HepG2 (cell line): ENCODE measurements around the gene ERP44. TPM values are rescaled to one million over a fixed set of nuclear protein-coding genes. Genes with fewer than 3 reads are reported as not detected.

Source experiments
- ATAC-seq: fragments of 200-7000 bp; cut with Tn5 transposase; 3 replicates; pipeline ENCODE4 v1.9.1; 2020; ENCODE audit warnings: mild to moderate bottlenecking, moderate library complexity
- BruUV-seq: library from RNA; stranded (reverse); fragments of 400-500 nt; replicated peaks from 2 replicates; lab custom pipeline; 2021; lab: Mats Ljungman, UMichigan
- CTCF ChIA-PET: fragments of 300-600 bp; formaldehyde crosslinking; extraction: SDS; loops from one replicate; lab custom pipeline; 2021; ENCODE audit warnings: low total read pairs, inconsistent platforms, low intra/inter-chr PET ratio; lab: Yijun Ruan, JAX
- POLR2A ChIA-PET: fragments of 350-600 bp; sonication (Branson Sonifier 250); formaldehyde crosslinking; loops from one replicate; lab custom pipeline; 2020; ENCODE audit warnings: antibody characterized with exemption, inconsistent platforms; lab: Yijun Ruan, JAX
- DNase-seq: peaks from one replicate; pipeline ENCODE4 v3.0.0-alpha.2; 2015; ENCODE audit warnings: low spot score
- FAIRE-seq: peaks from 3 replicates; lab custom pipeline; 2011; peaks lifted over from hg19 to GRCh38; lab: Jason Lieb, UNC
- H2AFZ ChIP-seq: one replicate; pipeline ENCODE4 v1.6.1; 2011; ENCODE audit warnings: low read length, inconsistent platforms
- H3K27ac ChIP-seq: fragments of 300-600 bp; 3 replicates; pipeline ENCODE4 v1.8.0; 2011; ENCODE audit warnings: mixed run types, mild to moderate bottlenecking, mixed read lengths, low read length, inconsistent platforms; ENCODE audit not compliant: insufficient read depth; ENCODE audit errors: extremely low read length
- H3K27me3 ChIP-seq, 2 experiments: fragments of 200-600 bp in 1 of 2; 2 replicates in 1 of 2; 3 replicates in 1 of 2; pipeline versions ENCODE4 v1.6.0 to v1.8.0; 2011; ENCODE audit warnings: low read length in 2 of 2, mild to moderate bottlenecking in 2 of 2, moderate library complexity in 2 of 2, inconsistent platforms in 1 of 2; ENCODE audit not compliant: insufficient read depth in 2 of 2, control insufficient read depth in 1 of 2
- H3K36me3 ChIP-seq, 2 experiments: fragments of 200-600 bp in 1 of 2; replicated peaks in 1 of 2; 2 replicates in 1 of 2; 3 replicates in 1 of 2; pipeline versions ENCODE4 v1.5.1 to v1.8.0; 2011; ENCODE audit warnings: low read length in 2 of 2, inconsistent platforms in 1 of 2; ENCODE audit not compliant: insufficient read depth in 2 of 2, control insufficient read depth in 1 of 2
- H3K4me1 ChIP-seq: 2 replicates; pipeline ENCODE4 v1.5.1; 2012; ENCODE audit warnings: low read length, inconsistent platforms; ENCODE audit not compliant: insufficient read depth
- H3K4me2 ChIP-seq: 2 replicates; pipeline ENCODE4 v1.6.0; 2011; ENCODE audit warnings: low read depth, low read length, inconsistent platforms
- H3K4me3 ChIP-seq, 3 experiments: fragments of 200-600 bp in 1 of 3; sonication (generic), shearing (Covaris generic) in 1 of 3; replicated peaks in 1 of 3; 2 replicates each; pipeline ENCODE4 v1.5.1; 2011 to 2016; ENCODE audit warnings: low read length in 3 of 3, inconsistent platforms in 2 of 3, low read depth in 2 of 3, mild to moderate bottlenecking in 2 of 3, control low read depth in 1 of 3, mixed read lengths in 1 of 3; ENCODE audit not compliant: insufficient read depth in 1 of 3
- H3K79me2 ChIP-seq: one replicate; pipeline ENCODE4 v1.6.1; 2011; ENCODE audit warnings: low read length, inconsistent platforms; ENCODE audit not compliant: insufficient read depth
- H3K9ac ChIP-seq: 2 replicates; pipeline ENCODE4 v1.6.0; 2011; ENCODE audit warnings: mild to moderate bottlenecking, low read depth, low read length, inconsistent platforms; ENCODE audit not compliant: insufficient read depth
- H3K9me3 ChIP-seq: 2 replicates; pipeline ENCODE4 v1.5.1; 2012; ENCODE audit warnings: mild to moderate bottlenecking, low read length
- H4K20me1 ChIP-seq: 2 replicates; pipeline ENCODE4 v1.6.0; 2011; ENCODE audit warnings: inconsistent platforms, mild to moderate bottlenecking, low read length, moderate library complexity; ENCODE audit not compliant: insufficient read depth
- AGO1 ChIP-seq: fragments of 200-400 bp; formaldehyde crosslinking; IDR thresholded peaks from 2 replicates; pipeline ENCODE4 v1.6.1; 2017; ENCODE audit warnings: mild to moderate bottlenecking, low read depth, low read length, moderate library complexity; ENCODE audit not compliant: poor library complexity, severe bottlenecking
- HDAC2 ChIP-seq: sonication (generic); formaldehyde crosslinking; IDR thresholded peaks from 2 replicates; pipeline ENCODE4 v1.4.0; 2020; ENCODE audit warnings: missing genetic modification reagents
- RBM22 ChIP-seq: fragments of 200-400 bp; formaldehyde crosslinking; optimal IDR thresholded peaks from 2 replicates; pipeline ENCODE3; 2017; ENCODE audit warnings: mild to moderate bottlenecking, low read length, moderate library complexity
- SALL2 ChIP-seq: sonication (generic); formaldehyde crosslinking; IDR thresholded peaks from 2 replicates; pipeline ENCODE4 v1.8.1; 2023; ENCODE audit warnings: mild to moderate bottlenecking, missing genetic modification reagents, inconsistent platforms
- TBX2 ChIP-seq: sonication (generic); formaldehyde crosslinking; IDR thresholded peaks from 2 replicates; pipeline ENCODE4 v1.5.0; 2020; ENCODE audit warnings: missing genetic modification reagents, mild to moderate bottlenecking, borderline replicate concordance
- YY1 ChIP-seq: IDR thresholded peaks from 2 replicates; pipeline ENCODE4 v1.6.1; 2011; ENCODE audit warnings: low read length, low read depth, moderate library complexity, mild to moderate bottlenecking; ENCODE audit not compliant: insufficient read depth, insufficient replicate concordance
- ZNF143 ChIP-seq: sonication (generic); formaldehyde crosslinking; IDR thresholded peaks from 2 replicates; pipeline ENCODE4 v1.4.0; 2020; ENCODE audit warnings: missing genetic modification reagents
- ZNF598 ChIP-seq: sonication (generic); formaldehyde crosslinking; IDR thresholded peaks from 2 replicates; pipeline ENCODE4 v1.5.1; 2020; ENCODE audit warnings: mild to moderate bottlenecking, missing genetic modification reagents, borderline replicate concordance
- ZNF775 ChIP-seq: sonication (generic); formaldehyde crosslinking; IDR thresholded peaks from 2 replicates; pipeline ENCODE4 v1.4.0; 2020; ENCODE audit warnings: missing genetic modification reagents, mild to moderate bottlenecking, moderate library complexity, borderline replicate concordance
- ZNF788 ChIP-seq: sonication (generic); formaldehyde crosslinking; IDR thresholded peaks from 2 replicates; pipeline ENCODE4 v1.5.0; 2020; ENCODE audit warnings: mild to moderate bottlenecking, missing genetic modification reagents, borderline replicate concordance
- WGBS: methylation state at CpG from one replicate; pipeline ENCODE4 v1.1.6; 2017; ENCODE audit warnings: low lambda C conversion rate; 5-methylcytosine and 5-hydroxymethylcytosine counted together
- in situ Hi-C: cut with HindIII; loops from 2 replicates; pipeline ENCODE4 v1.10.0; 2017; ENCODE audit warnings: low pct_unique_long_range_greater_than_20kb; ENCODE audit not compliant: extremely low pct_ligation_motif_present
- intact Hi-C: fragments of 100-400 bp; cut with micrococcal nuclease; formaldehyde crosslinking; loops from one replicate; pipeline ENCODE4 v1.10.0; 2022; ENCODE audit not compliant: unreplicated experiment
- polyA plus RNA-seq, 8 experiments: library from polyadenylated mRNA; depleted of rRNA in 3 of 8; stranded (reverse) in 7 of 8; unstranded in 1 of 8; fragments of >200 nt; fragmentation: Illumina TruSeq in 4 of 8; extraction: Trizol in 4 of 8; gene quantifications; 2 replicates each; pipeline versions ENCODE4 v1.2.1 to v1.2.3, GENCODE V29; 2011 to 2016; ENCODE audit warnings: low read depth in 4 of 8, missing spikeins in 1 of 8, mixed read lengths in 1 of 8; ENCODE audit not compliant: insufficient read depth in 1 of 8
- total RNA-seq, 5 experiments: library from RNA; depleted of rRNA; stranded (reverse); fragments of >200 nt; fragmentation: Illumina TruSeq; extraction: Trizol; gene quantifications; 2 replicates each; pipeline ENCODE4 v1.2.3, GENCODE V29; 2016; ENCODE audit warnings: low read depth in 1 of 5
- TF ChIP-seq, protein P1 (sequence below): sonication (generic); formaldehyde crosslinking; IDR thresholded peaks from 2 replicates; pipeline ENCODE4 v1.5.1; 2020; ENCODE audit warnings: mild to moderate bottlenecking, missing genetic modification reagents, moderate library complexity
- TF ChIP-seq, protein P2 (sequence below): IDR thresholded peaks from 2 replicates; pipeline ENCODE4 v1.6.1; 2016; ENCODE audit warnings: mild to moderate bottlenecking, missing biosample characterization, missing genetic modification reagents

ERP44 gene
- total and polyA plus RNA-seq, 2 of the 13 experiments (the other 11 are each of a cell fraction or from before 2014, with no cell fraction given) = 8.9 to 13.8 TPM

- CTCF ChIA-PET = no interaction called here
- Histone ChIP-seq H3K4me1 (no peaks in the 10 kb centered on the region), H3K27ac (no peak overlapping the region), H4K20me1 (no peaks in the 10 kb centered on the region), H3K4me2 (no peak overlapping the region), H3K9me3 (no peaks in the 10 kb centered on the region), H3K36me3 (peaks cover 1 to 4% of the 10 kb centered on the region in 2 experiments; a peak in 3 of 5 replicates), H3K4me3 (no peak overlapping the region), H3K27me3 (no peaks in the 10 kb centered on the region), H3K79me2 (peaks cover 7% of the 10 kb centered on the region), H2AFZ (no peak overlapping the region), H3K9ac (no peak overlapping the region)
- POLR2A ChIA-PET = no interaction called here
- intact Hi-C loops (no loop called here), in situ Hi-C loops (loop anchor here (25.0 kb wide), 2 partner anchors 274 to 549 kb away; partner anchors contain the start of gene CAVIN4)
- TF ChIP-seq YY1 = no peak
- no peak for TF ChIP-seq ZNF788 (CRISPR knock-in tag)
- TF ChIP-seq, protein P1, sequence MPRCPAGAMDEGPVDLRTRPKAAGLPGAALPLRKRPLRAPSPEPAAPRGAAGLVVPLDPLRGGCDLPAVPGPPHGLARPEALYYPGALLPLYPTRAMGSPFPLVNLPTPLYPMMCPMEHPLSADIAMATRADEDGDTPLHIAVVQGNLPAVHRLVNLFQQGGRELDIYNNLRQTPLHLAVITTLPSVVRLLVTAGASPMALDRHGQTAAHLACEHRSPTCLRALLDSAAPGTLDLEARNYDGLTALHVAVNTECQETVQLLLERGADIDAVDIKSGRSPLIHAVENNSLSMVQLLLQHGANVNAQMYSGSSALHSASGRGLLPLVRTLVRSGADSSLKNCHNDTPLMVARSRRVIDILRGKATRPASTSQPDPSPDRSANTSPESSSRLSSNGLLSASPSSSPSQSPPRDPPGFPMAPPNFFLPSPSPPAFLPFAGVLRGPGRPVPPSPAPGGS (CRISPR knock-in tag) = no peak
- no peak for TF ChIP-seq ZNF143 (CRISPR knock-in tag)
- no peak for TF ChIP-seq TBX2 (CRISPR knock-in tag)
- no TSS peak for BruUV-seq
- ATAC-seq (no peak), FAIRE-seq (no peak), DNase-seq (no peak)
- 98% methylated on average over 1 of the region's 1 CpG for WGBS
These were observed 60.3 kb downstream of the ERP44 start for GRCh38 chr9:100038472-100038871.

- Histone ChIP-seq H3K4me3 (no peak overlapping the region), H3K27me3 (no peaks in the 10 kb centered on the region), H3K4me1 (no peaks in the 10 kb centered on the region), H3K4me2 (no peak overlapping the region), H3K27ac (no peak overlapping the region), H3K9me3 (no peaks in the 10 kb centered on the region), H3K36me3 (peaks cover 3 to 4% of the 10 kb centered on the region in 2 experiments; a peak in 4 of 5 replicates), H4K20me1 (no peaks in the 10 kb centered on the region), H2AFZ (no peak overlapping the region), H3K9ac (no peak overlapping the region), H3K79me2 (peaks cover 4% of the 10 kb centered on the region)
- intact Hi-C loops (loop anchor here (5.0 kb wide), 1 partner anchor 63 kb away; the partner anchor contains the start of genes ERP44 and INVS), in situ Hi-C loops (loop anchor here (25.0 kb wide), 2 partner anchors 278 to 553 kb away; partner anchors contain the start of gene CAVIN4)
- no peak for ATAC-seq
- no TSS peak for BruUV-seq
- FAIRE-seq = no peak
- DNase-seq = no peak
- CTCF ChIA-PET = no interaction called here
- POLR2A ChIA-PET = no interaction called here
- 100% methylated on average over 3 of the region's 3 CpGs for WGBS
- TF ChIP-seq ZNF598 (CRISPR knock-in tag) (no peak), SALL2 (CRISPR knock-in tag) (no peak), AGO1 (no peak), ZNF775 (CRISPR knock-in tag) (no peak), RBM22 (no peak), HDAC2 (CRISPR knock-in tag) (no peak)
- TF ChIP-seq, protein P2, sequence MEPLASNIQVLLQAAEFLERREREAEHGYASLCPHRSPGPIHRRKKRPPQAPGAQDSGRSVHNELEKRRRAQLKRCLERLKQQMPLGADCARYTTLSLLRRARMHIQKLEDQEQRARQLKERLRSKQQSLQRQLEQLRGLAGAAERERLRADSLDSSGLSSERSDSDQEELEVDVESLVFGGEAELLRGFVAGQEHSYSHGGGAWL (CRISPR knock-in tag) = no peak
These were observed 64.8 kb downstream of the ERP44 start for GRCh38 chr9:100033877-100034551.
